ENCODE results near the gene CTDSPL. TPM values are rescaled to one million over a fixed set of nuclear protein-coding genes. Genes with fewer than 3 reads are reported as not detected.

CTDSPL gene
- total RNA-seq, 1 experiment from 2014 or later: 81.9 TPM

DNA sequence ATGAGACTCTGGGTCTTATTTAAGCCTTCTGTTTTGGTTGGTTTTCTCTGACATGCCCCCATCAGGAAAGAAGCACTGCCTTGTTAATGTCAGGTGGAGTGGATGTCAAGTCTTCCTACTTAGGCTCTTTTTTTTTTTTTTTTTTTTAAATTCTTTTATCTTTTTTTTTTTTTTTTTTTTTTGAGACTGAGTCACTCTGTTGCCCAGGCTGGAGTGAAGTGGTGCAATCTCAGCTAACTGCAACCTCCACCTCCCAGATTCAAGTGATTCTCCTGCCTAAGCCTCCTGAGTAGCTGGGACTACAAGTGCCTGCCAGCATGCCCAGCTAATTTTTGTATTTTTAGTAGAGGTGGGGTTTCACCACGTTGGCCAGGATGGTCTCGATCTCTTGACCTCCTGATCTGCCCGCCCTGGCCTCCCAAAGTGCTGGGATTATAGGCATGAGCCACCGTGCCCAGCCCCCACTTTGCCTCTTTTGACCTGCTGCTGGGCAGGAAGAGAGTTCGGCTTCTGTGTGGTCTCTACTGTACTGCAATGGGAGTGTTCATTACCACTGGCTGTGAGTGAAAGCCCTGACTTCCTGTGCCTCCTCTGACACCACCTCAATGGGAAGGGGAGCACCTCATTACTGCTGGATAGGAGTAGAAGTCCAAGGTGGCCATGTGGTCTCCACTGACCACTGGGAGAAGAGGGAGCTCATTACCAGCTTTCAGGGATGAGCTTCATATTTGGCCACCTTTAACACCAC is 10.9 kb downstream of the CTDSPL start:
- CTCF ChIA-PET: no interaction called here

DNA sequence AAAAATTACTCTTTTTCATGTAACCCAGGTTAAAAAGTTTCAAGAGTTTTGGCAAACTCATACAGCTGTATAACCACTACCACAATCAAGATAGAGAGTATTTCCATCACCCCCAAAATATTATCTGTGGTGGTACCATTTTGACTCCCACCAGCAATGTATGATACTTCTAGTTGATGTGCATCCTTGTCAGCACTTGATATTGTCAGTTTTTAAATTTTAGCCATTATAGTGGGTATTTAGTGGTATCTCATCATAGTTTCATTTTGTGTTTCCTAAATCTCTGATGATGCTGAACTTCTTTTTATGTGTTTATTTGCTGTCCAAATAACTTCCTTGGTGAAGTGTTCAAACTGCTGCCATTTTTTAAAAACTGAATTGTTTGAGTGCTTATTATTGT is 14.6 kb downstream of the CTDSPL start:
- DNase-seq: no peak
- intact Hi-C loops (cut with micrococcal nuclease; ENCODE audit: unreplicated experiment): no loop called here
- no TSS peak for BruUV-seq (replicated peaks)
- H3K27me3 Mint-ChIP-seq (ENCODE audit: unreplicated experiment): no peaks in the 10 kb centered on the region
- peaks cover 3% of the 10 kb centered on the region for H3K36me3 Mint-ChIP-seq (ENCODE audit: insufficient read depth, unreplicated experiment)
- no peak overlapping the region for H3K4me3 Mint-ChIP-seq (ENCODE audit: low read depth, unreplicated experiment)
- H3K4me1 Mint-ChIP-seq (ENCODE audit: low read depth, unreplicated experiment): peaks cover 10% of the 10 kb centered on the region
- H3K9me3 Mint-ChIP-seq (ENCODE audit: low read depth, unreplicated experiment): no peaks in the 10 kb centered on the region
- CTCF ChIA-PET: no interaction called here
- H3K27ac Mint-ChIP-seq (ENCODE audit: unreplicated experiment): no peak overlapping the region
- TF ChIP-seq, protein P1, sequence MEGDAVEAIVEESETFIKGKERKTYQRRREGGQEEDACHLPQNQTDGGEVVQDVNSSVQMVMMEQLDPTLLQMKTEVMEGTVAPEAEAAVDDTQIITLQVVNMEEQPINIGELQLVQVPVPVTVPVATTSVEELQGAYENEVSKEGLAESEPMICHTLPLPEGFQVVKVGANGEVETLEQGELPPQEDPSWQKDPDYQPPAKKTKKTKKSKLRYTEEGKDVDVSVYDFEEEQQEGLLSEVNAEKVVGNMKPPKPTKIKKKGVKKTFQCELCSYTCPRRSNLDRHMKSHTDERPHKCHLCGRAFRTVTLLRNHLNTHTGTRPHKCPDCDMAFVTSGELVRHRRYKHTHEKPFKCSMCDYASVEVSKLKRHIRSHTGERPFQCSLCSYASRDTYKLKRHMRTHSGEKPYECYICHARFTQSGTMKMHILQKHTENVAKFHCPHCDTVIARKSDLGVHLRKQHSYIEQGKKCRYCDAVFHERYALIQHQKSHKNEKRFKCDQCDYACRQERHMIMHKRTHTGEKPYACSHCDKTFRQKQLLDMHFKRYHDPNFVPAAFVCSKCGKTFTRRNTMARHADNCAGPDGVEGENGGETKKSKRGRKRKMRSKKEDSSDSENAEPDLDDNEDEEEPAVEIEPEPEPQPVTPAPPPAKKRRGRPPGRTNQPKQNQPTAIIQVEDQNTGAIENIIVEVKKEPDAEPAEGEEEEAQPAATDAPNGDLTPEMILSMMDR (IDR thresholded peaks at IDR 0.05; ENCODE audit: unreplicated experiment): no peak

More for the DNA sequence above, 10.9 kb downstream of the CTDSPL start:
- H3K4me1 Mint-ChIP-seq (ENCODE audit: low read depth, unreplicated experiment): peaks cover 17% of the 10 kb centered on the region
- no peak for DNase-seq
- H3K4me3 Mint-ChIP-seq (ENCODE audit: low read depth, unreplicated experiment): no peak overlapping the region
- H3K27ac Mint-ChIP-seq (ENCODE audit: unreplicated experiment): no peak overlapping the region
- intact Hi-C loops (cut with micrococcal nuclease; ENCODE audit: unreplicated experiment): no loop called here
- H3K36me3 Mint-ChIP-seq (ENCODE audit: insufficient read depth, unreplicated experiment): peaks cover 3% of the 10 kb centered on the region
- no TSS peak for BruUV-seq (replicated peaks)
- H3K9me3 Mint-ChIP-seq (ENCODE audit: low read depth, unreplicated experiment): no peaks in the 10 kb centered on the region
- no peaks in the 10 kb centered on the region for H3K27me3 Mint-ChIP-seq (ENCODE audit: unreplicated experiment)
- TF ChIP-seq, protein P1 (IDR thresholded peaks at IDR 0.05; ENCODE audit: unreplicated experiment): no peak

DNA sequence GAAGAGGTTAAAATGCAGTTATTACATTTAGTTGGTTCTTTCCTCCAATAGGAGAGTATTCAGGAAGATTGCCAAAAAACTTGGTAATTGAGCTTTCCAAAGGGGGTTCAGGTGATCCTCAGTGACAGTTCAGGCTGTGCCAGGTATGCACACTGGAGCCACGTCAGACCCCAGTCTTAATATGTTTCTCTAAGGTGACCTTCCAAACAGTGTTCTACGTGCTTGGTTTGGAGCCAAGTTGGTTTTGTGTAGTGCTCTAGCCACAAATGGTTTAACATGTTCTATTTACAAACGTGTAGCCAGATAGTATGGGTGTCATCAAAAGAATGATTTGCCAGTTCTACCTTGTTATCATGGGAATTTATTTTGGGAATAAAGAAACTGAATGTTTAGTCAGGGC is 21.0 kb downstream of the CTDSPL start:
- Mint-ChIP-seq H3K27ac (ENCODE audit: unreplicated experiment) (no peak overlapping the region), H3K36me3 (ENCODE audit: insufficient read depth, unreplicated experiment) (no peaks in the 10 kb centered on the region), H3K27me3 (ENCODE audit: unreplicated experiment) (no peaks in the 10 kb centered on the region), H3K9me3 (ENCODE audit: low read depth, unreplicated experiment) (no peaks in the 10 kb centered on the region), H3K4me1 (ENCODE audit: low read depth, unreplicated experiment) (peaks cover 31% of the 10 kb centered on the region), H3K4me3 (ENCODE audit: low read depth, unreplicated experiment) (no peak overlapping the region)
- CTCF ChIA-PET: no interaction called here
- no TSS peak for BruUV-seq (replicated peaks)
- intact Hi-C loops (cut with micrococcal nuclease; ENCODE audit: unreplicated experiment): no loop called here
- TF ChIP-seq, protein P1 (IDR thresholded peaks at IDR 0.05; ENCODE audit: unreplicated experiment): no peak
- no peak for DNase-seq

DNA sequence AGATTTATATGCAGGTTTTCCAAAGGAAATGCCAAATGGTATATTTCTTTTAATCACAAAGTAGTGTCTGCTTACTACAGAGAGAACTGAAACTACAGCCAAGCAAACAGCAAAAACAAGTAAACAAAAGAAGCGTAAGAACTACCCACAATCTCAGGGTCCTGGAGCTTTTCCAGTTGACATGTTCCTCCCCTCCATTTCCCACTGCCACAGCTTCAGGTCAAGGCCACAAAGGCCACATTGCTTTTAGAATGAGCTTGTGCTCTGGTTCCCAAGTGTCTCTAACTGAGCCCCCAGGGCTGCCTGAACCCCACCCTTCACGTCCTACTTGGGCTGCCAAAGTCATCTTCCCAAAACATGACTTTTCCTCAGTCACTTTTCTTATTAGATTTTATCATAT is 24.1 kb downstream of the CTDSPL start:
- Mint-ChIP-seq H3K9me3 (ENCODE audit: low read depth, unreplicated experiment) (no peaks in the 10 kb centered on the region), H3K4me3 (ENCODE audit: low read depth, unreplicated experiment) (no peak overlapping the region), H3K4me1 (ENCODE audit: low read depth, unreplicated experiment) (peaks cover 41% of the 10 kb centered on the region), H3K27me3 (ENCODE audit: unreplicated experiment) (no peaks in the 10 kb centered on the region), H3K36me3 (ENCODE audit: insufficient read depth, unreplicated experiment) (no peaks in the 10 kb centered on the region), H3K27ac (ENCODE audit: unreplicated experiment) (no peak overlapping the region)
- CTCF ChIA-PET: no interaction called here
- intact Hi-C loops (cut with micrococcal nuclease; ENCODE audit: unreplicated experiment): no loop called here
- no peak for DNase-seq
- no TSS peak for BruUV-seq (replicated peaks)
- TF ChIP-seq, protein P1 (IDR thresholded peaks at IDR 0.05; ENCODE audit: unreplicated experiment): no peak
